HCT116 (cell line): ENCODE data around the gene ANGPTL4. TPM values are rescaled to one million over a fixed set of nuclear protein-coding genes. Genes with fewer than 3 reads are reported as not detected.

ENCODE experiments used
- ATAC-seq: fragments of 200-7000 bp; cut with Tn5 transposase; 2 replicates; pipeline ENCODE4 v1.9.1; 2020; ENCODE audit warnings: mild to moderate bottlenecking, moderate library complexity
- BruUV-seq: library from RNA; stranded (reverse); fragments of 400-500 nt; replicated peaks from 2 replicates; lab custom pipeline; 2021; lab: Mats Ljungman, UMichigan
- CTCF ChIA-PET: fragments of 300-600 bp; sonication (Branson Sonifier 250); formaldehyde crosslinking; loops from one replicate; lab custom pipeline; 2021; ENCODE audit warnings: antibody characterized with exemption; lab: Charles Lee
- POLR2A ChIA-PET: fragments of 300-600, 350-600 bp; sonication (Branson Sonifier 250); formaldehyde crosslinking; loops from one replicate; lab custom pipeline; 2021; ENCODE audit warnings: antibody characterized with exemption; lab: Charles Lee
- RAD21 ChIA-PET, 2 experiments: fragments of 300-600 bp; sonication (Branson Sonifier 250); formaldehyde crosslinking; loops; one replicate each; lab custom pipeline; 2023; ENCODE audit warnings: low total read pairs in 2 of 2; ENCODE audit not compliant: uncharacterized antibody in 2 of 2, unreplicated experiment in 2 of 2, low non-redundant PET in 1 of 2; lab: Charles Lee
- DNase-seq: peaks from one replicate; pipeline ENCODE4 v3.0.0-alpha.2; 2010; ENCODE audit warnings: low read depth, low spot score
- H2AFZ ChIP-seq: fragments of 200-600 bp; shearing (Covaris generic), sonication (generic); 2 replicates; pipeline ENCODE4 v1.6.1; 2017; ENCODE audit warnings: low read depth, mixed run types, mixed read lengths, antibody characterized with exemption, low read length; ENCODE audit not compliant: poor library complexity, severe bottlenecking
- H3K27ac ChIP-seq: 2 replicates; pipeline ENCODE4 v1.5.1; 2012; ENCODE audit warnings: low read depth, low read length
- H3K27me3 ChIP-seq: fragments of 200-600 bp; sonication (generic); 2 replicates; pipeline ENCODE4 v1.6.1; 2016; ENCODE audit warnings: mixed run types, low read length, mixed read lengths; ENCODE audit not compliant: insufficient read depth
- H3K36me3 ChIP-seq, 2 experiments: fragments of 200-500 bp in 1 of 2; fragments of 200-600 bp in 1 of 2; sonication (Bioruptor generic) in 1 of 2; sonication (generic) in 1 of 2; 2 replicates each; pipeline versions ENCODE4 v1.5.1 to v1.6.1; 2014 to 2016; ENCODE audit warnings: low read length in 2 of 2, inconsistent platforms in 1 of 2, mixed read lengths in 1 of 2, mixed run types in 1 of 2; ENCODE audit not compliant: insufficient read depth in 2 of 2, control insufficient read depth in 1 of 2
- H3K4me1 ChIP-seq, 2 experiments: fragments of 200-600 bp in 1 of 2; sonication (generic) in 1 of 2; 2 replicates each; pipeline versions ENCODE4 v1.5.1 to v1.6.1; 2012 to 2017; ENCODE audit warnings: low read length in 2 of 2, inconsistent platforms in 1 of 2, mild to moderate bottlenecking in 1 of 2, mixed read lengths in 1 of 2, mixed run types in 1 of 2, moderate library complexity in 1 of 2; ENCODE audit not compliant: insufficient read depth in 2 of 2, control insufficient read depth in 1 of 2
- H3K4me2 ChIP-seq: fragments of 200-600 bp; sonication (generic); 2 replicates; pipeline ENCODE4 v1.6.1; 2017; ENCODE audit warnings: mixed run types, low read length, mixed read lengths
- H3K4me3 ChIP-seq, 2 experiments: fragments of 200-600 bp in 1 of 2; sonication (generic) in 1 of 2; replicated peaks in 1 of 2; 2 replicates each; pipeline ENCODE4 v1.5.1; 2011 to 2016; ENCODE audit warnings: low read length in 2 of 2, control low read depth in 1 of 2, low read depth in 1 of 2, mild to moderate bottlenecking in 1 of 2, mixed read lengths in 1 of 2, mixed run types in 1 of 2
- H3K79me2 ChIP-seq: fragments of 200-600 bp; sonication (generic); 2 replicates; pipeline ENCODE4 v1.6.1; 2017; ENCODE audit warnings: mild to moderate bottlenecking, mixed run types, low read length, moderate library complexity, mixed read lengths; ENCODE audit not compliant: insufficient read depth
- H3K9ac ChIP-seq: fragments of 200-600 bp; sonication (generic); 2 replicates; pipeline ENCODE4 v1.6.1; 2016; ENCODE audit warnings: low read length, mixed read lengths
- H3K9me2 ChIP-seq: fragments of 200-600 bp; sonication (generic), shearing (Covaris generic); 2 replicates; pipeline ENCODE4 v1.6.1; 2017; ENCODE audit warnings: mixed run types, mild to moderate bottlenecking, moderate library complexity; ENCODE audit not compliant: insufficient read depth
- H3K9me3 ChIP-seq, 2 experiments: fragments of 200-500 bp in 1 of 2; fragments of 200-600 bp in 1 of 2; sonication (Bioruptor generic) in 1 of 2; sonication (generic) in 1 of 2; 2 replicates each; pipeline ENCODE4 v1.6.1; 2014 to 2017; ENCODE audit warnings: low read length in 2 of 2, mixed read lengths in 2 of 2, inconsistent platforms in 1 of 2, low read depth in 1 of 2, mild to moderate bottlenecking in 1 of 2, mixed run types in 1 of 2, moderate library complexity in 1 of 2; ENCODE audit not compliant: control insufficient read depth in 1 of 2, insufficient read depth in 1 of 2
- H4K20me1 ChIP-seq: fragments of 200-600 bp; sonication (generic), shearing (Covaris generic); 2 replicates; pipeline ENCODE4 v1.6.1; 2017; ENCODE audit warnings: mixed run types, mild to moderate bottlenecking, moderate library complexity; ENCODE audit not compliant: insufficient read depth
- ATF3 ChIP-seq: IDR thresholded peaks from 2 replicates; pipeline ENCODE4 v1.6.1; 2012
- CBX3 ChIP-seq: IDR thresholded peaks from 2 replicates; pipeline ENCODE4 v1.6.1; 2012; ENCODE audit warnings: low read depth
- CEBPB ChIP-seq: IDR thresholded peaks from 2 replicates; pipeline ENCODE4 v1.6.1; 2012; ENCODE audit warnings: low read depth
- ELF1 ChIP-seq: IDR thresholded peaks from 2 replicates; pipeline ENCODE4 v1.6.1; 2012; ENCODE audit warnings: low read depth, borderline replicate concordance
- EZH2 ChIP-seq: fragments of 200-600 bp; sonication (generic); IDR thresholded peaks from 2 replicates; pipeline ENCODE4 v1.6.1; 2017; ENCODE audit warnings: antibody characterized with exemption, mixed run types
- JUND ChIP-seq: IDR thresholded peaks from 2 replicates; pipeline ENCODE4 v1.6.1; 2012
- SIN3A ChIP-seq: IDR thresholded peaks from 2 replicates; pipeline ENCODE4 v1.6.1; 2012; ENCODE audit warnings: low read depth
- SP1 ChIP-seq: IDR thresholded peaks from 2 replicates; pipeline ENCODE4 v1.6.1; 2012; ENCODE audit warnings: low read depth
- YY1 ChIP-seq: IDR thresholded peaks from 2 replicates; pipeline ENCODE4 v1.6.1; 2011; ENCODE audit warnings: low read length, low read depth, moderate library complexity, mild to moderate bottlenecking; ENCODE audit not compliant: insufficient replicate concordance; ENCODE audit errors: extremely low read depth
- ZBTB33 ChIP-seq: IDR thresholded peaks from 2 replicates; pipeline ENCODE4 v1.6.1; 2011; ENCODE audit warnings: mild to moderate bottlenecking, low read length, moderate library complexity; ENCODE audit not compliant: insufficient replicate concordance; ENCODE audit errors: extremely low read depth
- ZNF274 ChIP-seq: fragments of 200-500 bp; sonication (Bioruptor generic); IDR thresholded peaks from 2 replicates; pipeline ENCODE4 v1.6.1; 2014; ENCODE audit warnings: mild to moderate bottlenecking, low read depth, low read length, inconsistent platforms
- intact Hi-C: fragments of 100-400 bp; cut with micrococcal nuclease; formaldehyde crosslinking; loops from 2 replicates; pipeline ENCODE4 v1.10.0; 2022
- total RNA-seq: library from RNA; stranded (reverse); gene quantifications from one replicate; pipeline ENCODE4 v1.2.1, GENCODE V29; 2021; ENCODE audit not compliant: unreplicated experiment
- TF ChIP-seq, protein P1 (sequence below): IDR thresholded peaks from 2 replicates; pipeline ENCODE4 v1.6.1; 2012
- TF ChIP-seq, protein P2 (sequence below): IDR thresholded peaks from 2 replicates; pipeline ENCODE4 v1.6.1; 2012; ENCODE audit warnings: low read depth

ANGPTL4 gene
- total RNA-seq, 1 experiment from 2014 or later = 54.8 TPM

- no peak for TF ChIP-seq YY1
- TF ChIP-seq JUND = peak; percentile 94
- TF ChIP-seq, protein P1, sequence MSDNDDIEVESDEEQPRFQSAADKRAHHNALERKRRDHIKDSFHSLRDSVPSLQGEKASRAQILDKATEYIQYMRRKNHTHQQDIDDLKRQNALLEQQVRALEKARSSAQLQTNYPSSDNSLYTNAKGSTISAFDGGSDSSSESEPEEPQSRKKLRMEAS = peak; percentile 71
- TF ChIP-seq ELF1 = no peak; the same call in 1 of the 2 replicates
- TF ChIP-seq CEBPB = no peak; the same call in 1 of the 2 replicates
- no peak for TF ChIP-seq EZH2
- TF ChIP-seq ZNF274 = no peak
- no peak for TF ChIP-seq ATF3
- TF ChIP-seq SIN3A = no peak
- peak; percentile 81 for TF ChIP-seq CBX3
Measured at GRCh38 chr19:8355631-8356402, 8.1 kb upstream of the ANGPTL4 start (continued).

DNA sequence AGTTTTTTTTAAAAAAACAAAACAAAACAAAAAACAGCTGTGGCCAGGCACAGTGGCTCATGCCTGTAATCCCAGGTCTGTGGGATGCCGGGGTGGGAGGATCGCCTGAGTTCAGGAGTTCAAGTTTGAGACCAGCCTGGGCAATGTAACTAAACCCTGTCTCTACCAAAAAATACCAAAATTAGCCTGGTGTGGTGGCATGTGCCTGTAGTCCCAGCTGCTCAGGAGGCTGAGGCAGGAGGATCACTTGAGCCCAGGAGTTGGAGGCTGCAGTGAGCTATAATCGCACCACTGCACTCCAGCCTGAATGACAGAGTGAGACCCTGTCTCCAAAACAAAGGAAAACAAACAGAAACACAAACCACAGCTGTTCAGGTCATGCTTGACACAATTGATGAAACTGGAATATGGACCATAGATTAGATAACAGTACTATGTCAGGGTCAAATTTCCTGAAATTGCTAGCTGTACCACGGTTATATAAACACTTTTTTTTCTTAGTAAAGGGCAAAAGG, 6.9 kb upstream of the ANGPTL4 start:
- Histone ChIP-seq H3K9ac (no peak overlapping the region), H3K79me2 (no peaks in the 10 kb centered on the region), H3K4me2 (no peak overlapping the region), H3K4me1 (peaks cover 41 to 73% of the 10 kb centered on the region in 2 experiments), H3K27ac (no peak overlapping the region), H3K36me3 (no peaks in the 10 kb centered on the region), H2AFZ (no peak overlapping the region), H3K9me3 (no peaks in the 10 kb centered on the region), H4K20me1 (no peaks in the 10 kb centered on the region), H3K27me3 (no peaks in the 10 kb centered on the region), H3K4me3 (no peak overlapping the region), H3K9me2 (no peaks in the 10 kb centered on the region)
- ATAC-seq (no peak), DNase-seq (no peak)
- CTCF ChIA-PET = interaction anchor here (1.7 kb wide), 1 partner anchor 149 kb away, joined by 6 read pairs; no protein-coding TSS in a partner anchor
- intact Hi-C loops = loop anchor here (10.0 kb wide), 1 partner anchor 88 kb away; the partner anchor contains the start of gene HNRNPM
- TF ChIP-seq SP1 (no peak), ZBTB33 (no peak), SIN3A (no peak), ZNF274 (no peak), CEBPB (no peak), ELF1 (no peak)
- TF ChIP-seq, protein P2, sequence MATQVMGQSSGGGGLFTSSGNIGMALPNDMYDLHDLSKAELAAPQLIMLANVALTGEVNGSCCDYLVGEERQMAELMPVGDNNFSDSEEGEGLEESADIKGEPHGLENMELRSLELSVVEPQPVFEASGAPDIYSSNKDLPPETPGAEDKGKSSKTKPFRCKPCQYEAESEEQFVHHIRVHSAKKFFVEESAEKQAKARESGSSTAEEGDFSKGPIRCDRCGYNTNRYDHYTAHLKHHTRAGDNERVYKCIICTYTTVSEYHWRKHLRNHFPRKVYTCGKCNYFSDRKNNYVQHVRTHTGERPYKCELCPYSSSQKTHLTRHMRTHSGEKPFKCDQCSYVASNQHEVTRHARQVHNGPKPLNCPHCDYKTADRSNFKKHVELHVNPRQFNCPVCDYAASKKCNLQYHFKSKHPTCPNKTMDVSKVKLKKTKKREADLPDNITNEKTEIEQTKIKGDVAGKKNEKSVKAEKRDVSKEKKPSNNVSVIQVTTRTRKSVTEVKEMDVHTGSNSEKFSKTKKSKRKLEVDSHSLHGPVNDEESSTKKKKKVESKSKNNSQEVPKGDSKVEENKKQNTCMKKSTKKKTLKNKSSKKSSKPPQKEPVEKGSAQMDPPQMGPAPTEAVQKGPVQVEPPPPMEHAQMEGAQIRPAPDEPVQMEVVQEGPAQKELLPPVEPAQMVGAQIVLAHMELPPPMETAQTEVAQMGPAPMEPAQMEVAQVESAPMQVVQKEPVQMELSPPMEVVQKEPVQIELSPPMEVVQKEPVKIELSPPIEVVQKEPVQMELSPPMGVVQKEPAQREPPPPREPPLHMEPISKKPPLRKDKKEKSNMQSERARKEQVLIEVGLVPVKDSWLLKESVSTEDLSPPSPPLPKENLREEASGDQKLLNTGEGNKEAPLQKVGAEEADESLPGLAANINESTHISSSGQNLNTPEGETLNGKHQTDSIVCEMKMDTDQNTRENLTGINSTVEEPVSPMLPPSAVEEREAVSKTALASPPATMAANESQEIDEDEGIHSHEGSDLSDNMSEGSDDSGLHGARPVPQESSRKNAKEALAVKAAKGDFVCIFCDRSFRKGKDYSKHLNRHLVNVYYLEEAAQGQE = no peak
- no TSS peak for BruUV-seq
- POLR2A ChIA-PET = interaction anchor here (1.2 kb wide), 1 partner anchor 157 kb away, joined by 3 read pairs; the partner anchor contains the start of gene ZNF414
- RAD21 ChIA-PET = no interaction called here
